Body of pancreas (tissue), 4 donors: ENCODE measurements around the gene JCAD.

Experiments
- POLR2A ChIP-seq, 3 donors: fragments of 450-650 bp; IDR thresholded peaks; one replicate each; pipeline ENCODE4 v1.6.1; 2016; ENCODE audit warnings: antibody characterized with exemption in 3 of 3, mild to moderate bottlenecking in 2 of 3
- TF ChIP-seq, protein P1 (sequence below), 7 experiments: fragments of 450-650 bp in 4 of 7; fragments of 200-600 bp in 3 of 7; sonication (generic) in 3 of 7; IDR thresholded peaks; one replicate each; pipeline ENCODE4 v1.5.1; 2016 to 2019; ENCODE audit warnings: antibody characterized with exemption in 7 of 7

DNA sequence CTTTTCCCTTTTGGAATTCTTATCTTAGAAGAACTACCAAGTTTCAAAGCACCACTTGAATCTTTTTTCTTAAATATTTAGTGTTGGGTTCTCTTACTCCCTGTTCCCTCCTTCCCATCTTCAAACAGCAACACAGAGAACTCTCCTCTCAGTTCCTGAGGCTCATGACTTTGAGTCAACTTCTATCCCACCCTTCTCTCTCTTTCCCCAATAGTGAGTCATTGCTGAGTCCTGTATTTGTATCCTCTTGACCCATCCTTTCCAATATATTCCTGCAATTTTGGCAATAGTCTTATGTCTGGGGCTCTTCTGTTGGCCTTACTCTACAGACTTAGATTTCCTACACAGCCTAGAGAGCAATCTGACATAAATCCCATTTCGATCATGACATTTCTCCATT, 20.8 kb upstream of the JCAD start:
- TF ChIP-seq, protein P1, sequence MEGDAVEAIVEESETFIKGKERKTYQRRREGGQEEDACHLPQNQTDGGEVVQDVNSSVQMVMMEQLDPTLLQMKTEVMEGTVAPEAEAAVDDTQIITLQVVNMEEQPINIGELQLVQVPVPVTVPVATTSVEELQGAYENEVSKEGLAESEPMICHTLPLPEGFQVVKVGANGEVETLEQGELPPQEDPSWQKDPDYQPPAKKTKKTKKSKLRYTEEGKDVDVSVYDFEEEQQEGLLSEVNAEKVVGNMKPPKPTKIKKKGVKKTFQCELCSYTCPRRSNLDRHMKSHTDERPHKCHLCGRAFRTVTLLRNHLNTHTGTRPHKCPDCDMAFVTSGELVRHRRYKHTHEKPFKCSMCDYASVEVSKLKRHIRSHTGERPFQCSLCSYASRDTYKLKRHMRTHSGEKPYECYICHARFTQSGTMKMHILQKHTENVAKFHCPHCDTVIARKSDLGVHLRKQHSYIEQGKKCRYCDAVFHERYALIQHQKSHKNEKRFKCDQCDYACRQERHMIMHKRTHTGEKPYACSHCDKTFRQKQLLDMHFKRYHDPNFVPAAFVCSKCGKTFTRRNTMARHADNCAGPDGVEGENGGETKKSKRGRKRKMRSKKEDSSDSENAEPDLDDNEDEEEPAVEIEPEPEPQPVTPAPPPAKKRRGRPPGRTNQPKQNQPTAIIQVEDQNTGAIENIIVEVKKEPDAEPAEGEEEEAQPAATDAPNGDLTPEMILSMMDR (IDR thresholded peaks at IDR 0.05), result no peak
- TF ChIP-seq POLR2A (IDR thresholded peaks at IDR 0.05), result no peak
